ENCODE data around the gene FAF2. TPM values are rescaled to one million over a fixed set of nuclear protein-coding genes. Genes with fewer than 3 reads are reported as not detected.
"Not testable (repeated sequence)": the region's sequence is repeated elsewhere in the genome, so short reads cannot be mapped to it uniquely, and the experiment has no call there.

FAF2 gene, protein sequence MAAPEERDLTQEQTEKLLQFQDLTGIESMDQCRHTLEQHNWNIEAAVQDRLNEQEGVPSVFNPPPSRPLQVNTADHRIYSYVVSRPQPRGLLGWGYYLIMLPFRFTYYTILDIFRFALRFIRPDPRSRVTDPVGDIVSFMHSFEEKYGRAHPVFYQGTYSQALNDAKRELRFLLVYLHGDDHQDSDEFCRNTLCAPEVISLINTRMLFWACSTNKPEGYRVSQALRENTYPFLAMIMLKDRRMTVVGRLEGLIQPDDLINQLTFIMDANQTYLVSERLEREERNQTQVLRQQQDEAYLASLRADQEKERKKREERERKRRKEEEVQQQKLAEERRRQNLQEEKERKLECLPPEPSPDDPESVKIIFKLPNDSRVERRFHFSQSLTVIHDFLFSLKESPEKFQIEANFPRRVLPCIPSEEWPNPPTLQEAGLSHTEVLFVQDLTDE
- polyA plus RNA-seq (ENCODE audit: insufficient read length), result 22.6 TPM

DNA sequence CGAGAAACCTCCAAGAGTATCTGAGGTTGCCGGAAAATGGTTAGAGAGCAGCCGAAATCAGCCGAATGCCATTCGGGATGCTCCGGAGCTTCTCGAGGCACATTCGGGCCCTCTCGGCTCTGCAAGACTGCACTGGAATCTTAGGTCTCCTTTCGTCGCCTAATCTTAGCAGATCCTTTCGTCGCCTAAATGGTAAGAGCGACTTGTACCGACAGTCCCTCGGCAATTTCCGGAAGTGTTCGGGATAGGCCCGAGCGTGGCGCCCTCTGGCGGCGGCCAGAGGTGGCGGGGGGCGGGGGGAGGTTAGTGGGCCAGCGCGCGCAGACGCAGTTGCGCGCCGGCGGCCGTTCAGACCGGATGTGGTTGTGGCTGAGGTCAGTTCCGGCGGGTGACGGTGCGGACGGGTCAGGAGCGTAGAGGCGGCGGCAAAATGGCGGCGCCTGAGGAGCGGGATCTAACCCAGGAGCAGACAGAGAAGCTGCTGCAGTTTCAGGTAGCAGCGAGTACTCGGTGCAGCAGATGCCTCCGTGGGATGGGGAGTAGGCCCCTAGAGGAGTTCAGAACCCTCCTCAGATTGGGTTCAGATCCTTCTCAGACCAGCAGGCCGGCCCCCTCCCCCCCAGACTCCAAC, at the start of gene FAF2:
Gene FAF2 (plus strand): TSS at position 408 of the 631 bp plus-strand sequence. CDS start 23 bp downstream, at position 431.
- peak; percentile 98 for DNase-seq (ENCODE audit: low read depth)

DNA sequence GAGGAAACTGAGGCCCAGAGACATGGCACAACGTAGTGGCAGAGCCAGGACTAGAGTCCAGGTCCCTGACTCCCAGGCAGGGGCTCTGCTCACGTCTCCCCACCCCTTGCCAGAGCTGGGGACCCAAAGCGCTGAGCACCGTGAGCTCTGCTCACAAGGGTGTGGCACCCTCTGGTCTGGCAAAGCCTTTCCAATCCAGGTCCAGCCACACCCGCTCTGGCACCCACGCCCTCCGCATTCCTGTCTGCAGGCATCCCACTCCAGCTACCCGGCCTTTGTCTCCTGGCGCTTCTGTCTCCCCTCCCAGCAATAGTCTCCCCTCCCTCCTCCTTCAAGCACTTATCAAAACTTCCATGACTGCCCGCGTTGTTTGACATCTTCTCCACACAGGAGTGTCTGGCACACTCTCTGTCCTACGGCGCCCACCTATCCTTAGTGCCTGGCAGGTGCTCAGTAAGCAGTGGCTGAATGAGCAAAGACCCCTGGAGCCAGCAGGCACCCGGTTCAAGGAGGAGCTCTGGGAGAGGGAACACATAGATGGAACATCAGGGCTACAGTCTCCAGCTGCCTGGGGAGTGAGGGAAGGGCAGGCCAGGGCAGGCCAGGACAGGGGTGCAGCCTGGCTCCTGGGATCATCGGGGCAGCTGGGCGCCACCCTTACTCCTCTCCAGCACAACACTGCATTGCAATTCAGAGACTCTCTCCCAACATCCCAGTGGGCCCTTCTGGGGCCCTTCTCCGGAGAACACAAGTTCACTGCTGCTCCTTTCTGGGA, 47.6 kb upstream of the FAF2 start:
- DNase-seq (ENCODE audit: low read depth), result no peak

DNA sequence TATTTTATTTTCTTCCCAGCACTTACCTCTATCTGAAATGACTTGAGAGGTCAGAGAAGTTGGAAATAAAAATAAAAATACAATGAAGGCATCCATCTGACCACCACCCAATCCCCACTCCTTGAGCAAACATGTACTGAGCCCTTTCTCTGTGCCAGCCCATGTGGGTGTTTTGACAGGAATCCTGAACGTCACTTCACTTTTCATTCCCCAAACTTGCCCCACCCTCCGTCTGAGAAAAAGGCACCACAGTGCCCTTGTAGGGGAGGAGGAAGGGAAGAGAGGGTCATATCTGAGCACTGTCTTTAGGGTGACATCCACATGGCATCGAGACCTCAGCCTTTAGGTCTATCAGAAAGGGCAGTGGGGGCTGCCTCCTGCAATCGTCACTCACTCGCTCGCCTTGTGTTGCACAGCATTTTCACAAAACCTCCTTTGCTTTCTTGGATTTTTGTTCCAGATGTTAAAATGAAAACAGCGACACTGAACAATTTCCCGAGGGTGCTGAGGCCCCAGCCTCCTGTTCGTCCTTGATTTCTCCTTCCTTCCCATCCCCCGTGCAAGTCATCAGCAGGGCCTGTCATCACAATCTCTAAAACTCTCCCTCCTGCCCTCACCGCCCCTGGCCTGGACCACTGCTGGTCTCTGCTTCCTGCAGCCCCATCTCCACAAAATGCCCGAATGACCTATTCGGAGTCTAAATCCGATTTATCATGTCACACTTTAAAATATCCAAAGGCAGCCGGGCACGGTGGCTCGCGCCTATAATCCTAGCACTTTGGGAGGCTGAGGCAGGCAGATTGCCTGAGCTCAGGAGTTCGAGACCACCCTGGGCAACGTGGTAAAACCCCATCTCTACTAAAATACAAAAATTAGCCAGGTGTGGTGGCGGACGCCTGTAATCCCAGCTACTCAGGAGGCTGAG, 46.6 kb upstream of the FAF2 start:
- no peak for DNase-seq (ENCODE audit: low read depth)

DNA sequence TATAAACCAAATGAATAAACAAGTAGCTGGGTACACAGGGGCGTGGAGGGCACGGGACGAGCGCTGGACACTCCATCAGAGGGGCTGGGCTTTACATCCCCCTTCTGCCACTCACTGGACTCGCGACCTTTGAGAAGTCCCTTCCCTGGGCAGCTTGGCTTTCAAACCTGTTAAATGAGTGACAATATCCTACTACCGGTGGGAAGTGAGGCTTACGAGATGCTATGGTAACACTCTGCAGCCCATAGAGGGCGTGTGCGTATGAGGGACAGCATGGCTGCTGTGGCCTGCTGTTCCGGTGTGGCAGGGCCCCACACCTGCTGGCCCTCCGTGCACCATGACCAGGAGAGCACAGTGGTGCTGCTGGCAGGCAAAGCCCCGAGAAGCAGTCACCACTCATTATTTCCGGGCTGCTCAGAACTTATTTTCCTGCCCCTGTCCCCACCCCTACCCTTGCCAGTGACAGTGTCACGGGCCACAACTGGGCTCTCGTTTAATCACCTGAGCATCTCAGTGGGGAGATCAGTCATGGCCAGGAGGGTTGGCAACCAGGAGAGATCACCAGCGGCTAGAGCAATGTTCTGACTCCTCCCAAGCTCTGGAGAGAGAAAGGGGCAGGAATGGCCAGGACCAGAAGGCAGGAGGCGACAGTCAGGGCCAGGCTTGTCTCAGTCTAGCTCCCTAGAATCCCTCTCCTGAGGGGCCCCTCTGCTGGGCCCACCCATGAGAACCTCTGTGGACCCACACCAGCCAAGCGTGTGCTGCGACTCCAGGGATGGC, 42.3 kb upstream of the FAF2 start:
- DNase-seq (ENCODE audit: low read depth), result no peak

DNA sequence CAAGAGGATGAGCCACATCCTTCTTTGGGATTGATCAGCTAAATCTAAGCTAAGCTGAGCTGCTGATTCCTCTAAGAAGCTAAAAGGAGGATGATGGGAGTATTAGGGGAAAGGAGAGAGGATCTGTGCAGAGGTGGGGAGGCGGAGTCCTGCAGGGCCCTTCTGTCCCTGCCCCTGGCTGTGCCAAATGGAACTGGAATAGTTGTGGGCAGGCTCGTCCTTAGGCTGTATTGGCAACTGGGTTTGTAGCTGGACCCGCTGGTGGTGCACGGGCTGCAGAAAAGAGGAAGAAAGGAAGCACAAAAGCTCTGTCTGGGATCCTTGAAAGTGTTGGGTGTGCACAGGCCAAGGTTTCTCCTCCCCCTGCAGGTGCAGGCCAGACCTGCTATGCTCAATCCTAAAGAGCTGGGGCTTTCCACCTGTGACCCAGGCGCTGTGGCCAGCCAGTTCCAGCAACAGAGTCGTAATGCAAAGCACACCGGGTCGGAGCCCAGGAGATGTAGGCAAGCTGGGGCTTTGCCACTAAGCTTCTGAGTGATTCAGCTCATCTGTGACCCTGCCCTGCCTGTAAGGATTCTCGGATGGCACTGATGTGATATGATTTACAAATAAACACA, 41.6 kb upstream of the FAF2 start:
- DNase-seq (ENCODE audit: low read depth), result no peak

- no peak for DNase-seq (ENCODE audit: low read depth)
Measured at GRCh38 chr5:176407456-176408251, 40.5 kb upstream of the FAF2 start.

GRCh38 chr5:176408252-176408573, 40.0 kb upstream of the FAF2 start:
- DNase-seq (ENCODE audit: low read depth), result not testable (repeated sequence)

DNA sequence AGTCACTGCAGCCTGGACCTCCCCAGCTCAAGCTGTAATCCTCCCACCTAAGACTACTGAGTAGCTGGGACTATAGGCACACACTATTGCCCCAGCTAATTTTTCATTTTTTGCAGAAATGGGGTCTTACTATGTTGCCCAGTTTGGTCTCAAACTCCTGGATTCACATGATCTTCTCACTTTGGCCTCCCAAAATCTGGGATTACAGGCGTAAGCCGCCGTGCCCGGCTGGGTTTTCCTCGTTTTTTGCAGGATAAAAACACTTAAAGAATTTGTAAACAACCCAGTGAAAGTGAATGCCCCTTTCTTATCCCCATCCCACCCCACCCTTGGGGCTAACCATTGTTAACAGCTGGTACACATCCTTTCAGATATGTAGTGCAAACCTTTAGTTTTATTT, 39.6 kb upstream of the FAF2 start:
- DNase-seq (ENCODE audit: low read depth), result no peak

DNA sequence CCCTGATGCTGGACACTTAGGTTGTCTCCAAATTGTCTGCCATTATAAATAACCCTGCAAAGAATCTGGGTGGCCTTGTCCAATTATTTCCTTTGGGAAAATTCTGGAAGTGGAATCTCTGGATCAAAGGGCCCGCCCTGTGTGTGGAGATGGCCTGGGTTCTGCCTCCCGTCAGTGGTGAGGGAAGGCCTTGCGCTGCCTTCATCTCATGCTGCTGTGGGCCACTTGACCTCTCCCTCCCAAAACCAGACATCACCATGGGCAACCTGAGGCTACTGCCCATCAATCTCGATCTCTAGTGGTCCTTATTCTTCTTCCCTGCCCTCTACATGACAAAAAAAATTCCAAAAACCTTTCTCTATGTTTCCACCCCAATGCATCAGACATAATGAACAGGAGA, 38.4 kb upstream of the FAF2 start:
- DNase-seq (ENCODE audit: low read depth), result no peak

DNA sequence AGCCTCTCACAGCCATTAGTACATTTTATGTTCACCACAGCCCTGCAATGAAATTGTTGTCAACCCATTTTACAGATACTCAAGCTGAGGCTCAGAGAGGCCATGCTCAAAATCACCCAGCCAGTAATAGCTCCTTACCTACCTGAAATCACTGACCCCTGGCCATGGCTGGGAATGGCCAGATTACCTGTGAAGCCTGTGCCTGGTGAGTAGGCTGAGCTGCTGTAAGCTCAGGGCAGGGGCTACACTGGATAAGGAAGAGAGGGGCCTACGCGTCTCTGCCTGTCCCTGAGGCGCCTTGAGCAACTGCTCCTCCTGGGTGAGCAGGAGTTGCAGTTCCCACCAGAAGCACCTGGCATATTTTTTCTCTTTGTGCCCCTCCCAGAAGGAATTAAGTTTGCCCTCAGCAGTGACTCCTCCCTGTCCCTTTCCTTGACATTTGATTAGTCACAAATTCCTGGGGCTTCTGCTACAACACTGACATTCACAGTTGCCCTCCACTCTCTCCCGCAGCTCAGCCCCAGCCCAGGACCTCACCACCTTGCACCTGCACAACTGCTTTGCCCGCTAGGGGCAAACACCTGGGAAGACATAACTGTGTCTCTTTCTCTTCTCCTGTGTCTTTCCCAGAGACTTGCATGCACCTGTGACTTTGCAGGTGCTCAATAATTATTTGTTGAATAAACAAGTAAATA, 37.6 kb upstream of the FAF2 start:
- DNase-seq (ENCODE audit: low read depth), result no peak

DNA sequence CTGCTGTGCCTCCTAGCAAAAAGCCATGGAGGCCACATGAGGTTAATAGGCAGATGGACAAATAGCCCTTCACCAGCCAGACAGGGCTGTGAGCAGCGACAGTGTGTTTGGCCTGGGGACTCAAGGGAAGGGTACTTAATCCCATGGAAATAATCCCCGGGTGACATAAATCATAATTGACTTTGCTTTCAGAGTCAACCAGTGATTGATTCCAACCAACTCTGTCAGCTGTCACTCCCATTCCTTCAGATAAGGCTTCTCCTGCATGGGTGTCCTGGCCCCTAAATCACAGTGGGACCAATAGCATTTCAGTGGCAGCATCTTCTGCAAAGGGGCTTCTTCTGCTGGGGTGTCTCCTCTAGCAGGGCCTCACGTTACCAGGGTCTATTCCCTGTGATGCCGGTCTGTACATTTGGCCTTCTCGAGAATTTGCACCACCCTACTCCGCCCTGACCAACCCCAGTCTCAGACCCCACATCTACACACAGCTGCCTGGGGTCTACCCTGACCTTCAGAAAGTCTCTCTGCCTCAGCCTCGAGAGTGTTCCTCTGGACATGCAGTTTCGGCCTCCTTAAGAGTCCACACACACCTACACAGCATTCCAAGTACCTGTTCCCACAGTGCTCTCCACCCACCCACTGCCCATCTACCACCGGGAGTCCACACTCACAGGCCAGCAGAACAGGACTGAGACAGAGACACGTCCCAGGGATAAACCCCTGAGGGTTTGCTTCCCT, 35.5 kb upstream of the FAF2 start:
- no peak for DNase-seq (ENCODE audit: low read depth)

- no peak for DNase-seq (ENCODE audit: low read depth)
Measured at GRCh38 chr5:176413255-176413565, 35.0 kb upstream of the FAF2 start.

- DNase-seq (ENCODE audit: low read depth), result no peak
Measured at GRCh38 chr5:176413709-176414191, 34.4 kb upstream of the FAF2 start.

DNA sequence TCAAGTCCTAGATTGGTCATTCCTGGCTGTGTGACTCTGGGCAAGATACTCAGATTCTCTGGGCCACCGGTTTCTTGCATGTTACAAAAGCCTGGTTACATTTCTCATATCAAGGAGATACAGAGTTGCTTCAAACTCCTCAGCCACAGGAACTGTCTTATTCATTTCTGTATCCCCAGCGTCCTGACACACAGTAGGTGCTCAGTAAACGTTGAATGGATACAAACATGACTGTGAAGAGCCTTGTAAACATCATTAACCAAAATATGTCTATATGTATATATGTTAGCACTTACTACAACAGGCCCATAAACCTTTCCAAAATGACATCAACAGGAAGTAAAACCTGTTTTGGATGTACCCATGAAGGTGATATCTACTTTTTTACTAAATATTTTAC, 33.5 kb upstream of the FAF2 start:
- DNase-seq (ENCODE audit: low read depth), result no peak

- DNase-seq (ENCODE audit: low read depth), result no peak
Measured at GRCh38 chr5:176415240-176415951, 32.8 kb upstream of the FAF2 start.

- DNase-seq (ENCODE audit: low read depth), result peak; percentile 73
Measured at GRCh38 chr5:176415952-176416924, 31.9 kb upstream of the FAF2 start, which contains the start of gene CLTB. CLTB (minus strand) TSS chr5:176416539; CDS start chr5:176416363, 176 bp downstream.

Measured in forelimb muscle (tissue), 1 donor.